ENCODE measurements around the gene SP2. TPM values are rescaled to one million over a fixed set of nuclear protein-coding genes. Genes with fewer than 3 reads are reported as not detected.

The SP2 gene
- total and polyA plus RNA-seq, 7 donors, result 6.2 to 16.1 (median 10.8) TPM

GRCh38 chr17:47894498-47895346 is 1.3 kb upstream of the SP2 start:
- H3K9me3 ChIP-seq, result no peaks in the 10 kb centered on the region
- no peak for DNase-seq
- H3K36me3 ChIP-seq (ENCODE audit: insufficient read depth in 1 of 2, low read depth in 1 of 2), result peaks cover 0 to 12% of the 10 kb centered on the region in 2 donors
- H3K27ac ChIP-seq, result peak overlapping the region; percentile 93
- intact Hi-C loops (cut with DNase I), result loop anchor here in 1 of 2 donors (5.0 kb wide), 1 partner anchor 53 kb away; no protein-coding TSS in a partner anchor
- no peak for ATAC-seq
- peaks cover 38% of the 10 kb centered on the region for H3K4me1 ChIP-seq
- no peaks in the 10 kb centered on the region for H3K27me3 ChIP-seq (ENCODE audit: insufficient read depth in 3 of 3, low read length in 2 of 3)
- TF ChIP-seq CTCF (IDR thresholded peaks at IDR 0.05), result no peak
- peak overlapping the region; percentile 82 for H3K4me3 ChIP-seq
- 40 to 46% (median 42%) methylated on average over 11 of the region's 11 CpGs for WGBS, 3 donors

GRCh38 chr17:47895347-47895855 is 635 bp upstream of the SP2 start:
- Histone ChIP-seq H3K9me3 (no peaks in the 10 kb centered on the region), H3K36me3 (ENCODE audit: insufficient read depth in 1 of 2, low read depth in 1 of 2) (peaks cover 0 to 12% of the 10 kb centered on the region in 2 donors), H3K27ac (peak overlapping the region; percentile 93), H3K4me3 (peak overlapping the region; percentile 82), H3K27me3 (ENCODE audit: insufficient read depth in 3 of 3, low read length in 2 of 3) (no peaks in the 10 kb centered on the region), H3K4me1 (peaks cover 44% of the 10 kb centered on the region)
- intact Hi-C loops (cut with DNase I), result loop anchor here in 1 of 2 donors (5.0 kb wide), 1 partner anchor 52 kb away; no protein-coding TSS in a partner anchor
- ATAC-seq, result peak in 2 of 4 donors; percentile 2 to 23
- peak in 1 of 2 donors; percentile 39 for DNase-seq
- WGBS, 3 donors, result 0 to 1% (median 1%) methylated on average over 25 of the region's 25 CpGs
- TF ChIP-seq CTCF (IDR thresholded peaks at IDR 0.05), result no peak

- Histone ChIP-seq H3K36me3 (ENCODE audit: insufficient read depth in 1 of 2, low read depth in 1 of 2) (peaks cover under 1 to 12% of the 10 kb centered on the region in 2 donors), H3K27me3 (ENCODE audit: insufficient read depth in 3 of 3, low read length in 2 of 3) (no peaks in the 10 kb centered on the region), H3K9me3 (no peaks in the 10 kb centered on the region), H3K4me1 (peaks cover 57% of the 10 kb centered on the region), H3K4me3 (peak overlapping the region; percentile 82), H3K27ac (peak overlapping the region; percentile 97)
- no peak for TF ChIP-seq CTCF (IDR thresholded peaks at IDR 0.05)
- intact Hi-C loops (cut with DNase I), result loop anchor here in 1 of 2 donors (1.0 to 5.0 kb wide), 2 partner anchors 50 to 73 kb away; no protein-coding TSS in a partner anchor
- DNase-seq, result no peak
- 1 to 2% (median 1%) methylated on average over 19 to 22 of the region's 22 CpGs for WGBS, 3 donors
- peak in 2 of 4 donors; percentile 0 to 8 for ATAC-seq
Observed at GRCh38 chr17:47896672-47897490, 845 bp downstream of the SP2 start.

- WGBS, 3 donors, result 40 to 55% (median 47%) methylated on average over 5 of the region's 5 CpGs
- no peak for ATAC-seq
Observed at GRCh38 chr17:47897561-47897960, 1.5 kb downstream of the SP2 start.

More at GRCh38 chr17:47897561-47897960, 1.5 kb downstream of the SP2 start:
- Histone ChIP-seq H3K27me3 (ENCODE audit: insufficient read depth in 3 of 3, low read length in 2 of 3) (no peaks in the 10 kb centered on the region), H3K4me1 (peaks cover 57% of the 10 kb centered on the region), H3K9me3 (no peaks in the 10 kb centered on the region), H3K27ac (peak overlapping the region; percentile 97), H3K36me3 (ENCODE audit: insufficient read depth in 1 of 2, low read depth in 1 of 2) (peaks cover 3 to 12% of the 10 kb centered on the region in 2 donors), H3K4me3 (peak overlapping the region; percentile 82)
- TF ChIP-seq CTCF (IDR thresholded peaks at IDR 0.05), result no peak
- intact Hi-C loops (cut with DNase I), result loop anchor here in 1 of 2 donors (5.0 kb wide), 1 partner anchor 50 kb away; no protein-coding TSS in a partner anchor
- DNase-seq, result no peak

All from psoas muscle (tissue), 8 donors.